ENCODE results near the gene CRK.

- TF ChIP-seq POLR2A (IDR thresholded peaks at IDR 0.05; ENCODE audit: low read depth, low read length) (no peak), ESRRA (IDR thresholded peaks at IDR 0.05; ENCODE audit: low read length) (no peak)
These were observed 20.7 kb downstream of the CRK start for GRCh38 chr17:1435326-1435725.
